ENCODE results near the gene FUCA1.

DNA sequence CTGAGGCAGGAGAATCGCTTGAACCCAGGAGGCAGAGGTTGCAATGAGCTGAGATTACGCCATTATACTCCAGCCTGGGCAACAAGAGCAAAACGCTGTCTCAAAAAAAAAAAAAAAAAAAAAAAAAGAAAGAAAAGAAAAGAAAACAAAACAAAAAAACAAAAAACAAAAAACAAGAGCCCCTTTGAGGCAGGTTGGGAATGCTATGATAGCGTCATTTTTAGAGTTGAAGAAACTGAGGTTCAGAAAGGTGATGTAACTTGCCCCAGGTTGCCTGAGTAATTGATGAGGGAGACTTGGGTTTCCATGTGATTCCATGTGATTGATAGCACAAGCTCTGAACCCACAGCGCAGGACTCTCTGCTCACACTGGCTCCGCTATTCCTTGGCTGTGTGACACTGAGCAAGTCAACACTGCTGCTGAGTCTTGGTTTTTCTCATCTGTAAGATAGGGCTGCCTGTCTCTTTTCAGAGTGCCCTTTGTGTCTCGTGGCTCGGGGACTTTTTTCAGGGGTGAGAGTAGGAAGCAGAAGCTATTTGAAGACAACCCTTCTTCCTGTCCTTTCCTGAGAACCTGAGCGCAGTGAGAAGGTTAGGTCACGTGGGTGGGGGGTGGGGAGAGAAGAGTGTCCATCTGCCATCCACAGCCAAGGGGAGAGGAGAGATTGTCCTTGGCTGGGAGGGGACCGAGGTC lies 42.6 kb upstream of the FUCA1 start:
- TF ChIP-seq, protein P1, sequence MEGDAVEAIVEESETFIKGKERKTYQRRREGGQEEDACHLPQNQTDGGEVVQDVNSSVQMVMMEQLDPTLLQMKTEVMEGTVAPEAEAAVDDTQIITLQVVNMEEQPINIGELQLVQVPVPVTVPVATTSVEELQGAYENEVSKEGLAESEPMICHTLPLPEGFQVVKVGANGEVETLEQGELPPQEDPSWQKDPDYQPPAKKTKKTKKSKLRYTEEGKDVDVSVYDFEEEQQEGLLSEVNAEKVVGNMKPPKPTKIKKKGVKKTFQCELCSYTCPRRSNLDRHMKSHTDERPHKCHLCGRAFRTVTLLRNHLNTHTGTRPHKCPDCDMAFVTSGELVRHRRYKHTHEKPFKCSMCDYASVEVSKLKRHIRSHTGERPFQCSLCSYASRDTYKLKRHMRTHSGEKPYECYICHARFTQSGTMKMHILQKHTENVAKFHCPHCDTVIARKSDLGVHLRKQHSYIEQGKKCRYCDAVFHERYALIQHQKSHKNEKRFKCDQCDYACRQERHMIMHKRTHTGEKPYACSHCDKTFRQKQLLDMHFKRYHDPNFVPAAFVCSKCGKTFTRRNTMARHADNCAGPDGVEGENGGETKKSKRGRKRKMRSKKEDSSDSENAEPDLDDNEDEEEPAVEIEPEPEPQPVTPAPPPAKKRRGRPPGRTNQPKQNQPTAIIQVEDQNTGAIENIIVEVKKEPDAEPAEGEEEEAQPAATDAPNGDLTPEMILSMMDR (IDR thresholded peaks at IDR 0.05; ENCODE audit: low read length) = no peak
- no peak for TF ChIP-seq EZH2 (IDR thresholded peaks at IDR 0.05; ENCODE audit: borderline replicate concordance, low read length)

All from OCI-LY1 (cell line).